ENCODE data around the gene BAZ2B. TPM values are rescaled to one million over a fixed set of nuclear protein-coding genes. Genes with fewer than 3 reads are reported as not detected.

Gene BAZ2B
- total and polyA plus RNA-seq, 9 of the 15 experiments (the other 6 are each of a cell fraction or from before 2014, with no cell fraction given): 7.5 to 38.6 (median 19.8) TPM

DNA sequence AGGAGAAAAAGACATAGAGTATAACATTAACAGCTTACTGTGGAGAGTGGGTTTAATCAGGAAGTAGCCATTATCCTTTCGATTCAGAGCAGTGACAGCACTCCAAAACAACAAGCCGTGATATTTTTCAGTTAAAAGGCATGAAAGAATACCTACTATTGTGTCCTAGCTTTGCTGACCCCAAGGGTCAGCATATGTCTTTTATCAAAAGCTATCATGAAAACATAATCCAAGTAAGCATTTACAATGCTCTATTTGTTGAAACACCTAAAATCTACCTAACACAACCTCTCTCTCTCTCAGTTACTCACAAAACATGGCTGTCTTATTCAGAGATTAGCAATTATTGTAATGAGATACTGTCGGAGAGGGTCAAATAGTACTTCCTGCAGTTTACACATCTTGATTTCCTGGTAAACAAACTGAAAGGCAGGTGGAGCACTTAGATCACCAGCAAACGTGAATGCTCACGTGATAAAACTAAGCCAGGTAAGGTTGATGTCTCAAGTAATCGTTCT is 100.0 kb downstream of the BAZ2B start (continued):
- TF ChIP-seq MBD1 (CRISPR knock-in tag; IDR thresholded peaks at IDR 0.05): no peak
- no peak for TF ChIP-seq RNF2 (IDR thresholded peaks at IDR 0.05)
- TF ChIP-seq ZNF589 (CRISPR knock-in tag; IDR thresholded peaks at IDR 0.05; ENCODE audit: low read depth): 0 out of 2 replicates have a peak, but pooled peaks have one; percentile 31
- TF ChIP-seq BRCA1 (IDR thresholded peaks at IDR 0.05): no peak
- TF ChIP-seq BRCA1 (CRISPR knock-in tag; IDR thresholded peaks at IDR 0.05): no peak
- TF ChIP-seq ZNF707 (CRISPR knock-in tag; conservative IDR thresholded peaks at IDR 0.05): no peak
- TF ChIP-seq, protein P1, sequence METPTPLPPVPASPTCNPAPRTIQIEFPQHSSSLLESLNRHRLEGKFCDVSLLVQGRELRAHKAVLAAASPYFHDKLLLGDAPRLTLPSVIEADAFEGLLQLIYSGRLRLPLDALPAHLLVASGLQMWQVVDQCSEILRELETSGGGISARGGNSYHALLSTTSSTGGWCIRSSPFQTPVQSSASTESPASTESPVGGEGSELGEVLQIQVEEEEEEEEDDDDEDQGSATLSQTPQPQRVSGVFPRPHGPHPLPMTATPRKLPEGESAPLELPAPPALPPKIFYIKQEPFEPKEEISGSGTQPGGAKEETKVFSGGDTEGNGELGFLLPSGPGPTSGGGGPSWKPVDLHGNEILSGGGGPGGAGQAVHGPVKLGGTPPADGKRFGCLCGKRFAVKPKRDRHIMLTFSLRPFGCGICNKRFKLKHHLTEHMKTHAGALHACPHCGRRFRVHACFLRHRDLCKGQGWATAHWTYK (CRISPR knock-in tag; IDR thresholded peaks at IDR 0.05): peak; percentile 46; the same call in 1 of the 2 replicates
- TF ChIP-seq, protein P2, sequence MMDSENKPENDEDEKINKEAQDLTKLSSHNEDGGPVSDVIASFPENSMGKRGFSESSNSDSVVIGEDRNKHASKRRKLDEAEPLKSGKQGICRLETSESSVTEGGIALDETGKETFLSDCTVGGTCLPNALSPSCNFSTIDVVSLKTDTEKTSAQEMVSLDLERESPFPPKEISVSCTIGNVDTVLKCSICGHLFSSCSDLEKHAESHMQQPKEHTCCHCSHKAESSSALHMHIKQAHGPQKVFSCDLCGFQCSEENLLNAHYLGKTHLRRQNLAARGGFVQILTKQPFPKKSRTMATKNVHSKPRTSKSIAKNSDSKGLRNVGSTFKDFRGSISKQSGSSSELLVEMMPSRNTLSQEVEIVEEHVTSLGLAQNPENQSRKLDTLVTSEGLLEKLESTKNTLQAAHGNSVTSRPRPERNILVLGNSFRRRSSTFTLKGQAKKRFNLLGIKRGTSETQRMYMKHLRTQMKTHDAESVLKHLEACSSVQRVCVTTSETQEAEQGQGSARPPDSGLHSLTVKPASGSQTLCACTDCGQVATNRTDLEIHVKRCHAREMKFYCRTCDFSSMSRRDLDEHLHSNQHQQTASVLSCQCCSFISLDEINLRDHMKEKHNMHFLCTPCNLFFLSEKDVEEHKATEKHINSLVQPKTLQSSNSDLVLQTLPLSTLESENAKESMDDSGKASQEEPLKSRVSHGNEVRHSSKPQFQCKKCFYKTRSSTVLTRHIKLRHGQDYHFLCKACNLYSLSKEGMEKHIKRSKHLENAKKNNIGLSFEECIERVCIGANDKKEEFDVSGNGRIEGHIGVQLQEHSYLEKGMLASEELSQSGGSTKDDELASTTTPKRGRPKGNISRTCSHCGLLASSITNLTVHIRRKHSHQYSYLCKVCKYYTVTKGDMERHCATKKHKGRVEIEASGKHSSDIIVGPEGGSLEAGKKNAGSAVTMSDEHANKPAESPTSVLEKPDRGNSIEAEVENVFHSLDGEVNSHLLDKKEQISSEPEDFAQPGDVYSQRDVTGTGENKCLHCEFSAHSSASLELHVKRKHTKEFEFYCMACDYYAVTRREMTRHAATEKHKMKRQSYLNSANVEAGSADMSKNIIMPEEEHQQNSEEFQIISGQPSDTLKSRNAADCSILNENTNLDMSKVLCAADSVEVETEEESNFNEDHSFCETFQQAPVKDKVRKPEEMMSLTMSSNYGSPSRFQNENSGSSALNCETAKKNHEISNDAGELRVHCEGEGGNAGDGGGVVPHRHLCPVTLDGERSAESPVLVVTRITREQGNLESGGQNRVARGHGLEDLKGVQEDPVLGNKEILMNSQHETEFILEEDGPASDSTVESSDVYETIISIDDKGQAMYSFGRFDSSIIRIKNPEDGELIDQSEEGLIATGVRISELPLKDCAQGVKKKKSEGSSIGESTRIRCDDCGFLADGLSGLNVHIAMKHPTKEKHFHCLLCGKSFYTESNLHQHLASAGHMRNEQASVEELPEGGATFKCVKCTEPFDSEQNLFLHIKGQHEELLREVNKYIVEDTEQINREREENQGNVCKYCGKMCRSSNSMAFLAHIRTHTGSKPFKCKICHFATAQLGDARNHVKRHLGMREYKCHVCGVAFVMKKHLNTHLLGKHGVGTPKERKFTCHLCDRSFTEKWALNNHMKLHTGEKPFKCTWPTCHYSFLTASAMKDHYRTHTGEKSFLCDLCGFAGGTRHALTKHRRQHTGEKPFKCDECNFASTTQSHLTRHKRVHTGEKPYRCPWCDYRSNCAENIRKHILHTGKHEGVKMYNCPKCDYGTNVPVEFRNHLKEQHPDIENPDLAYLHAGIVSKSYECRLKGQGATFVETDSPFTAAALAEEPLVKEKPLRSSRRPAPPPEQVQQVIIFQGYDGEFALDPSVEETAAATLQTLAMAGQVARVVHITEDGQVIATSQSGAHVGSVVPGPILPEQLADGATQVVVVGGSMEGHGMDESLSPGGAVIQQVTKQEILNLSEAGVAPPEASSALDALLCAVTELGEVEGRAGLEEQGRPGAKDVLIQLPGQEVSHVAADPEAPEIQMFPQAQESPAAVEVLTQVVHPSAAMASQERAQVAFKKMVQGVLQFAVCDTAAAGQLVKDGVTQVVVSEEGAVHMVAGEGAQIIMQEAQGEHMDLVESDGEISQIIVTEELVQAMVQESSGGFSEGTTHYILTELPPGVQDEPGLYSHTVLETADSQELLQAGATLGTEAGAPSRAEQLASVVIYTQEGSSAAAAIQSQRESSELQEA (IDR thresholded peaks at IDR 0.05; ENCODE audit: low read depth): no peak
- TF ChIP-seq, protein P3, sequence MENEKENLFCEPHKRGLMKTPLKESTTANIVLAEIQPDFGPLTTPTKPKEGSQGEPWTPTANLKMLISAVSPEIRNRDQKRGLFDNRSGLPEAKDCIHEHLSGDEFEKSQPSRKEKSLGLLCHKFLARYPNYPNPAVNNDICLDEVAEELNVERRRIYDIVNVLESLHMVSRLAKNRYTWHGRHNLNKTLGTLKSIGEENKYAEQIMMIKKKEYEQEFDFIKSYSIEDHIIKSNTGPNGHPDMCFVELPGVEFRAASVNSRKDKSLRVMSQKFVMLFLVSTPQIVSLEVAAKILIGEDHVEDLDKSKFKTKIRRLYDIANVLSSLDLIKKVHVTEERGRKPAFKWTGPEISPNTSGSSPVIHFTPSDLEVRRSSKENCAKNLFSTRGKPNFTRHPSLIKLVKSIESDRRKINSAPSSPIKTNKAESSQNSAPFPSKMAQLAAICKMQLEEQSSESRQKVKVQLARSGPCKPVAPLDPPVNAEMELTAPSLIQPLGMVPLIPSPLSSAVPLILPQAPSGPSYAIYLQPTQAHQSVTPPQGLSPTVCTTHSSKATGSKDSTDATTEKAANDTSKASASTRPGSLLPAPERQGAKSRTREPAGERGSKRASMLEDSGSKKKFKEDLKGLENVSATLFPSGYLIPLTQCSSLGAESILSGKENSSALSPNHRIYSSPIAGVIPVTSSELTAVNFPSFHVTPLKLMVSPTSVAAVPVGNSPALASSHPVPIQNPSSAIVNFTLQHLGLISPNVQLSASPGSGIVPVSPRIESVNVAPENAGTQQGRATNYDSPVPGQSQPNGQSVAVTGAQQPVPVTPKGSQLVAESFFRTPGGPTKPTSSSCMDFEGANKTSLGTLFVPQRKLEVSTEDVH (IDR thresholded peaks at IDR 0.05; ENCODE audit: low read depth, partially characterized antibody): peak; percentile 40
- TF ChIP-seq ZNF79 (CRISPR knock-in tag; IDR thresholded peaks at IDR 0.05; ENCODE audit: low read depth): 0 out of 2 replicates have a peak, but pooled peaks have one; percentile 30
- TF ChIP-seq TOE1 (IDR thresholded peaks at IDR 0.05; ENCODE audit: borderline replicate concordance): peak; percentile 50; the same call in 1 of the 2 replicates
- no peak for TF ChIP-seq TOE1 (CRISPR knock-in tag; IDR thresholded peaks at IDR 0.05; ENCODE audit: borderline replicate concordance, low read depth)
- TF ChIP-seq ZKSCAN8 (CRISPR knock-in tag; IDR thresholded peaks at IDR 0.05): peak; percentile 59; the same call in 1 of the 2 replicates

Data from K562 (cell line).